PFSK-1 (cell line): ENCODE results near the gene C5orf15.

ENCODE experiments used
- FOXP2 ChIP-seq: optimal IDR thresholded peaks from 2 replicates; pipeline ENCODE3; 2011; ENCODE audit warnings: borderline replicate concordance, control low read depth, inconsistent platforms; ENCODE audit not compliant: insufficient read depth; ENCODE audit errors: extremely low read length, extremely low read depth
- POLR2AphosphoS5 ChIP-seq: IDR thresholded peaks from 2 replicates; pipeline ENCODE4 v1.6.1; 2012; ENCODE audit warnings: low read depth, mild to moderate bottlenecking, control low read depth, low read length, moderate library complexity
- SIN3A ChIP-seq: IDR thresholded peaks from 2 replicates; pipeline ENCODE4 v1.6.1; 2012; ENCODE audit warnings: mild to moderate bottlenecking, low read length, moderate library complexity, borderline replicate concordance; ENCODE audit not compliant: insufficient read depth
- TAF1 ChIP-seq: IDR thresholded peaks from 2 replicates; pipeline ENCODE4 v1.6.1; 2012; ENCODE audit warnings: low read length, control low read depth, borderline replicate concordance; ENCODE audit not compliant: insufficient read depth
- TF ChIP-seq, protein P1 (sequence below), 2 experiments: IDR thresholded peaks; 2 replicates each; pipeline versions ENCODE4 v1.6.1 to v1.8.0; 2011 to 2012; ENCODE audit warnings: low read depth in 2 of 2, low read length in 2 of 2, control low read depth in 1 of 2, inconsistent platforms in 1 of 2, mild to moderate bottlenecking in 1 of 2, moderate library complexity in 1 of 2; ENCODE audit not compliant: insufficient read depth in 1 of 2

Gene C5orf15

DNA sequence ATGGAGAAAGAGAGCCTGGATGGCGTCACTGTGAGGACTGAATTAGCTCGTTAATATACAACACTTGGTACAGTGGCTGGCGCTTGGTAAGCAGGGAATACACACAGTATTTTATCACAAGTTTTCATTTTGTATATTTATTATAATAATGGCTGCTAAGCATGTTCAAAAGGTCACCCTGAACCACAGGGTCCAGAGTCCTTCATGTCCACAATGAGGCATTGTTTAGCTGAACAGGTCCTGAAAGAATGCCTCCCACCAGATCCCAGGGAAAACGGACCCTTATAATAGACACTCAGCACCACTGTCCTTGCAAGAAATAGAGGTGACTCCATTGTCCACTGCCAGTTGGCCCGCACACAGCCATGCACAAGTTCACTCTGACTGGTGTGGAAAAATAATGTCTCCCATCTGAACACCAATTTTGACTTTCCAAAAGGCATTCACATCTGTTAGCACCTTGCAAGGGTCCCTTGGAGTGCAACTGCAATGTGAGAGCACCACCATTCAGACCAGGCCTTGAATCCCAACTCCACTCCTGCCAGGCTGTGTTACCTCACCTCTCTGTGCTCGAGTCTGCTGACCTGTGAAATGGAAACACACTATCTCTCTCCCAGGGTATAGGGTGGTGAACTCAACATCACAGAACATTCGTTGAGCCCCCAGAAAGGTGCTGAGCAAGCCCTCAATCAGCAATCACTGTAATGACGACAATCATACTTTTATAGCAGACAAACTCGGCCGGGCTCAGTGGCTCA is 32.5 kb upstream of the C5orf15 start:
- TF ChIP-seq, protein P1, sequence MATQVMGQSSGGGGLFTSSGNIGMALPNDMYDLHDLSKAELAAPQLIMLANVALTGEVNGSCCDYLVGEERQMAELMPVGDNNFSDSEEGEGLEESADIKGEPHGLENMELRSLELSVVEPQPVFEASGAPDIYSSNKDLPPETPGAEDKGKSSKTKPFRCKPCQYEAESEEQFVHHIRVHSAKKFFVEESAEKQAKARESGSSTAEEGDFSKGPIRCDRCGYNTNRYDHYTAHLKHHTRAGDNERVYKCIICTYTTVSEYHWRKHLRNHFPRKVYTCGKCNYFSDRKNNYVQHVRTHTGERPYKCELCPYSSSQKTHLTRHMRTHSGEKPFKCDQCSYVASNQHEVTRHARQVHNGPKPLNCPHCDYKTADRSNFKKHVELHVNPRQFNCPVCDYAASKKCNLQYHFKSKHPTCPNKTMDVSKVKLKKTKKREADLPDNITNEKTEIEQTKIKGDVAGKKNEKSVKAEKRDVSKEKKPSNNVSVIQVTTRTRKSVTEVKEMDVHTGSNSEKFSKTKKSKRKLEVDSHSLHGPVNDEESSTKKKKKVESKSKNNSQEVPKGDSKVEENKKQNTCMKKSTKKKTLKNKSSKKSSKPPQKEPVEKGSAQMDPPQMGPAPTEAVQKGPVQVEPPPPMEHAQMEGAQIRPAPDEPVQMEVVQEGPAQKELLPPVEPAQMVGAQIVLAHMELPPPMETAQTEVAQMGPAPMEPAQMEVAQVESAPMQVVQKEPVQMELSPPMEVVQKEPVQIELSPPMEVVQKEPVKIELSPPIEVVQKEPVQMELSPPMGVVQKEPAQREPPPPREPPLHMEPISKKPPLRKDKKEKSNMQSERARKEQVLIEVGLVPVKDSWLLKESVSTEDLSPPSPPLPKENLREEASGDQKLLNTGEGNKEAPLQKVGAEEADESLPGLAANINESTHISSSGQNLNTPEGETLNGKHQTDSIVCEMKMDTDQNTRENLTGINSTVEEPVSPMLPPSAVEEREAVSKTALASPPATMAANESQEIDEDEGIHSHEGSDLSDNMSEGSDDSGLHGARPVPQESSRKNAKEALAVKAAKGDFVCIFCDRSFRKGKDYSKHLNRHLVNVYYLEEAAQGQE (IDR thresholded peaks at IDR 0.05; ENCODE audit: insufficient read depth in 1 of 2, low read depth in 2 of 2, low read length in 2 of 2) = no peak
- no peak for TF ChIP-seq TAF1
- TF ChIP-seq POLR2AphosphoS5 = no peak
- TF ChIP-seq SIN3A = no peak
- TF ChIP-seq FOXP2 = no peak

- TF ChIP-seq SIN3A = no peak
- no peak for TF ChIP-seq TAF1
- no peak for TF ChIP-seq POLR2AphosphoS5
- TF ChIP-seq, protein P1 (IDR thresholded peaks at IDR 0.05; ENCODE audit: insufficient read depth in 1 of 2, low read depth in 2 of 2, low read length in 2 of 2) = no peak
- TF ChIP-seq FOXP2 = no peak
Measured at GRCh38 chr5:134000091-134000511, 31.7 kb upstream of the C5orf15 start.

GRCh38 chr5:133998807-133999206 is 30.4 kb upstream of the C5orf15 start:
- TF ChIP-seq POLR2AphosphoS5 (no peak), FOXP2 (no peak), SIN3A (no peak), TAF1 (no peak)
- TF ChIP-seq, protein P1 (IDR thresholded peaks at IDR 0.05; ENCODE audit: insufficient read depth in 1 of 2, low read depth in 2 of 2, low read length in 2 of 2) = no peak

DNA sequence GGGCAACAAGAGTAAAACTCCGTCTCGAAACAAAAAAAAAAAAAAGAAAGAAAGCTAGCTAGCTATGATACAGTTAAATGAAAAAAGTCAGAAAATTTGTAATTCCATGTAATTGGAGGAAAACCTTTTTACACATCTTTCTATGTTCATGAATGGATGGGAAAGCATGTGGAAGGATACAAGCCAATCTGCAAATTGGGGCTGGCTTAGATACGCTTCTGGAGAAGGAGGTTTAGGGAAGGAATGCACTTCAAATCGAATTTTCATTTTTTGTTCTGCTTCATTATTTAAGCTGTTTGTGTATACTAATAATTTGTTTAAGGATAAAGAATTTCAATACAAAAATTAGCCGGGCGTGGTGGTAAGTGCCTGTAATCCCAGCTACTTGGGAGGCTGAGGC is 29.6 kb upstream of the C5orf15 start:
- TF ChIP-seq POLR2AphosphoS5 (no peak), SIN3A (no peak), FOXP2 (no peak), TAF1 (no peak)
- TF ChIP-seq, protein P1 (IDR thresholded peaks at IDR 0.05; ENCODE audit: insufficient read depth in 1 of 2, low read depth in 2 of 2, low read length in 2 of 2) = no peak
